GM10266 (cell line): Measurements from ENCODE around the gene SLIT3.

Experiments used
- DNase-seq: peaks from one replicate; pipeline ENCODE4 v3.0.0; 2012; ENCODE audit errors: extremely low spot score
- TF ChIP-seq, protein P1 (sequence below): IDR thresholded peaks from 2 replicates; pipeline ENCODE4 v1.5.1; 2012; ENCODE audit warnings: mild to moderate bottlenecking, low read depth; ENCODE audit not compliant: control insufficient read depth, insufficient read depth; ENCODE audit errors: missing control alignments

The SLIT3 gene

DNA sequence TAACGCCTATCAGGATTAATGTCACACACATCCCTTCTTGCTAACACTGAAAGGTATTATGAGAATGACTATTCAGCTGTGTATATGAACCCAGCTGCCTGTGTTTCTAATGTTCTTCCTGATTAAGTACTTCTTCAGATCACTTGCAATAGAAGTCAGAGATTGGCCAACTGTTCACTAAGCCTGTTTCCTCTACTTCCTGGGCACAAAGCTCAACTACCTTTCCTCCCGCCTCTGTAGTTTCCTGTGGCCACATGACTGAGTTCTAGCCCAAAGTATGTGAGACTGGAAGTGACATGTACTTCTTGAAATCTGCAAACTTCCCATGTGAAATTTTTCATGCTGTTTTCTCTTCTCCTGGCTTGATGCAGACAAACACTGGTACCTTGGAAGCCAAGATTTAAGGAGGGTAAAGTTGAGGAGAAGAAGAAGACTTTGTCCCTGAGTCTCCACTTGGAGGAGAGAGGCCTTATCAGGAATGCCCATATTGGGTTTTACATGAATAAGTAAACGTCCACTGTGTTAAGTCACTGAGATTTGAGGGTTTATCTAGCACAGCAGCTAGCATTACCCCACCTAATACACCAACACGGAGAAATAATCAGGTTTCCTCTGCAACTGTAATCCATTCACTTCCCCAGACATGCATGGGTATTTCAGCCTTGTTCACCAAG, 58.6 kb downstream of the SLIT3 start:
- TF ChIP-seq, protein P1, sequence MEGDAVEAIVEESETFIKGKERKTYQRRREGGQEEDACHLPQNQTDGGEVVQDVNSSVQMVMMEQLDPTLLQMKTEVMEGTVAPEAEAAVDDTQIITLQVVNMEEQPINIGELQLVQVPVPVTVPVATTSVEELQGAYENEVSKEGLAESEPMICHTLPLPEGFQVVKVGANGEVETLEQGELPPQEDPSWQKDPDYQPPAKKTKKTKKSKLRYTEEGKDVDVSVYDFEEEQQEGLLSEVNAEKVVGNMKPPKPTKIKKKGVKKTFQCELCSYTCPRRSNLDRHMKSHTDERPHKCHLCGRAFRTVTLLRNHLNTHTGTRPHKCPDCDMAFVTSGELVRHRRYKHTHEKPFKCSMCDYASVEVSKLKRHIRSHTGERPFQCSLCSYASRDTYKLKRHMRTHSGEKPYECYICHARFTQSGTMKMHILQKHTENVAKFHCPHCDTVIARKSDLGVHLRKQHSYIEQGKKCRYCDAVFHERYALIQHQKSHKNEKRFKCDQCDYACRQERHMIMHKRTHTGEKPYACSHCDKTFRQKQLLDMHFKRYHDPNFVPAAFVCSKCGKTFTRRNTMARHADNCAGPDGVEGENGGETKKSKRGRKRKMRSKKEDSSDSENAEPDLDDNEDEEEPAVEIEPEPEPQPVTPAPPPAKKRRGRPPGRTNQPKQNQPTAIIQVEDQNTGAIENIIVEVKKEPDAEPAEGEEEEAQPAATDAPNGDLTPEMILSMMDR, result no peak
- no peak for DNase-seq

DNA sequence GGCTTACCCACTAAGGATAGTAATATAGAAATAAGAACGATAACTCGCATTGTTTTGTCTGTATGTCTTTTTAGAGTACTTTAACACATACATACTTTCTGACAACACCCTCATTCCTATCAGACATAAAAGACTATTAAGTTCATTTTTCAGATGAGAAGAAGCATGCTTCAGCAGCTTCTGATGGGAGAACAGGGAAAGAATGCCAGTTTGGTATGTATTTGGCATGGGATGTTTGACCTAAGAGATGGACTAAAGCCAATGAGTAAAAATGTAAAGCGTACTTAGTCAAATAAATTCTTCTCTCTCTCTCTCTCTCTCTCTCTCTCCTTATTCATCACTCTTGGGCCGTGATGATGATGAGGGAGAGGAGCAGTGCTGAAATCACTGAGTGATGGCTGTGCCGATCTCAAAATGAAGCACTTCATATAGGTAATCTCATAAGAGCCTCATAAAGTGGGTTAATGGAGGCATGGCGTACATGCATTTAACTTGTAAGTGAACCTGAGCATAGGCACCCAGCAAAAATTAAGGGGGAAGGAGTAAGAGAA, 71.5 kb downstream of the SLIT3 start:
- DNase-seq, result no peak
- TF ChIP-seq, protein P1, result no peak

DNA sequence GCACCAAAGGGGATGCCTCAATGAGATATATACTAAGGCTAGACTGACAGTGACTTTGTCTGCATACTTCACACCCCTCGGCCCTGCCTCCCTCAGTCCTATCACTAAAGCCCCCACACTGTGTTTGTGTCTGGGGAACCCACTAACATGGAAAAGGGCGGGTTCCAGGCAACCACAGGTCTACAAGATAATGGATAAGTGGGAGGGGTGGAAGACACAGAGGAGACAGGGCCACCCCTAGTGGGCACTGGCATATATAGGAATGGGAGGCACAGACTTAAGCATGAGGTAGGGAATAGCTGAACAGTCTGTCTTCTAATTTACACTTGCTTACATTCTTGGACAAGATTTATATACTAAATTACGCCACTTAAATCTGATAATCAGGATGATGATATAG, 74.0 kb downstream of the SLIT3 start:
- TF ChIP-seq, protein P1, result no peak
- DNase-seq, result no peak

DNA sequence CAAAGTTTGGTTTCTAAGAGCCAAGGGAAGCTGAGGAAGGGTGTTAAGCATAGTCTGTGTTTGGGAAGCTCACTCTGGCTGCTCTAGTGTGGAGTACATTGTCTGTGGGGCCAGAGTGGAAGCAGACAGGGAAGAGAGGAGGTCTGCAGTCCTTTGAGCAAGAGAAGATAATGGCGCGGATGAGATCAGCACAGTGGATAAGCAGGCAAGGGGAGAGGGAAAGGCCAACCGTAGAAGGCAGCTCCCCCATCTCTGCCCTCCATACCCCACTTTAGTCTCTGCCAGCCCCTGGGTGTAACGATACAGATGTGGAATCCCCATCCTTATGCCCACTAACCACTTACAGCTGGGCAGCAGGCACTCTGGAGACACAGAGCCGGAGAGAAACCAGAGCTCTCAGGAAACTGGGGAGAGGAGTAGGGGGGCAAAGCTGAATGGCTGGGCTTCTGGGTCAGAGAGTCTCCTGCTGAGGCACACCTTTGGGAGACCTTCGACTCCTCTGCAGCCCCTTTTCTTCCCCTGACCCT, 75.0 kb downstream of the SLIT3 start:
- DNase-seq, result no peak
- TF ChIP-seq, protein P1, result no peak

DNA sequence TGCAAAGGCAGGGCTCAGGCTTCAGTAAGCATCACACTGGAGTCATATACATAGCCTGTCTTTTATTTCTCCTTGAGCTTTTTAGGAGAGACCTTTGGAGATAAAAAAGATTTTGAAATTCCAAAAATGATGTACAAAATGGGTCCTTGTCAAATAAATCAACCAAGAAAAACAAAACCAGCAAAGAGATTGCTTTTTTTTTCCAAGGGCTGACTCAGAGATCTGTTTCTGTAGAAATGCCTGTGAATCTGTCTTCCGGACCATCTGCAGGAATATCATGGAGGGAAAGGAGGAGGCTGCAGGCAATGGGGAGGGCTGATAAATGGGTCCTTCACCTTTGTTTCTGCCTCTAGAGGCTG, 77.4 kb downstream of the SLIT3 start:
- no peak for DNase-seq
- TF ChIP-seq, protein P1, result no peak

DNA sequence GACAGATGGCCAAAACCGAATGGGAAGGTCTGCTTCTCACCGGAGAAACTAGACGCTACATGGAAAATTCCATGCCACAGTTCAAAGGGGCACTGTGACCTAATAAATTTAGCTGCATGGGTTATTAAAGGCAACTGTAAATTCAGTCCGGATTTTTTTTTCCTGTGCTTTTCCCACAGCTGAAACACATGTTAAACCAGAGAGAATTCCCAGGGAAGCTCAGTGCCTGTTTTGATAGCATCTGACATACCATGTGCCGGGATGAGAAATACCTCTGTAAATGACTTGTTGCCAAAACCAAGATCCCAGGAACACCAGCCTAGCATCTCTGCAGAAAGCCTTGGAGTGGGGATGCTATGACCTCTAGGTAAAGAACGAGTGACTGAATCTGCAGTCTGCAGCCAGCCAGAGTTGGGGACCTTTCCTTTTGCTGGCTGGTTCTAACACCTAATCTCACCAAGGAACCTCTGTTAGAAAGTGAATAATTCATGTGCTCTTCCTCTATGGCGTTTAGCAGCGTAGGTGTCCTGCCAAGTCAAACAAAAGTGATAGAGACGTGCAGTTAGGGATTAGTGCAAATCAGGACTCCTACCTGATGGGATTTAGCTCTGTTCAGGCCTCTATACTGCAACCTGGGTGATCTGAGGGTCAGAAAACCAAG, 77.9 kb downstream of the SLIT3 start:
- no peak for DNase-seq
- TF ChIP-seq, protein P1, result no peak

DNA sequence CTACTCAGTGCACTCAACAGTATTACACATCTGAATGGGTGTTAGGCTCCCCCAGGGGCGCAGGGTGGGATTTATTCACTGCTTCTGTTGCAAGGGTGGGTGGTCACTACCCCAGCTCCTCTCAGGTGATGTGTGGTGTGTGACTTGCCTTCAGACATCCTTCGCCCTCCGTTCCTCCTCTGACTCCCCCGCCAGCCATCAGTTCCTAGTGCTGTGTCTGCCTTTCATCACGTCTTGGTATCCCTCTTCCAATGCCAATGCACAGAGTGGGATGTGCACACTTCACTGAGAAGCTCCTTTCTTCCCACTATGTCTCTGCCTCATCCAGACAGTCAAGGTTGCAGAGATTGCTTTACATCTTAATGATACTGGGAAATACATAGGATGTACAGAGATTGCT, 79.4 kb downstream of the SLIT3 start:
- no peak for DNase-seq
- TF ChIP-seq, protein P1, result no peak
